HepG2 (cell line): ENCODE measurements around the gene MSI2.

Experiments used
- FOXA1 ChIP-seq, 2 experiments: fragments of 450-650 bp in 1 of 2; sonication (generic) in 1 of 2; formaldehyde crosslinking in 1 of 2; IDR thresholded peaks; 2 replicates each; pipeline versions ENCODE4 v1.4.0 to v1.6.1; 2016 to 2020; ENCODE audit warnings: missing genetic modification reagents in 1 of 2
- GTF2F1 ChIP-seq: fragments of 150-350 bp; IDR thresholded peaks from 2 replicates; pipeline ENCODE4 v1.6.1; 2014; ENCODE audit warnings: low read length
- MXD1 ChIP-seq: sonication (generic); formaldehyde crosslinking; IDR thresholded peaks from 2 replicates; pipeline ENCODE4 v1.4.0; 2020; ENCODE audit warnings: mild to moderate bottlenecking, missing genetic modification reagents
- REL ChIP-seq: sonication (generic); formaldehyde crosslinking; conservative IDR thresholded peaks from 2 replicates; pipeline ENCODE4 v1.8.0; 2022; ENCODE audit warnings: mild to moderate bottlenecking, missing genetic modification reagents, moderate library complexity
- TF ChIP-seq, protein P1 (sequence below): sonication (generic); formaldehyde crosslinking; IDR thresholded peaks from 2 replicates; pipeline ENCODE4 v1.4.0; 2020; ENCODE audit warnings: missing genetic modification reagents
- TF ChIP-seq, protein P2 (sequence below): sonication (generic); formaldehyde crosslinking; IDR thresholded peaks from 2 replicates; pipeline ENCODE4 v1.5.0; 2020; ENCODE audit warnings: mild to moderate bottlenecking, missing genetic modification reagents, moderate library complexity
- TF ChIP-seq, protein P3 (sequence below): sonication (generic); formaldehyde crosslinking; conservative IDR thresholded peaks from 2 replicates; pipeline ENCODE4 v1.4.0; 2020; ENCODE audit warnings: missing genetic modification reagents

DNA sequence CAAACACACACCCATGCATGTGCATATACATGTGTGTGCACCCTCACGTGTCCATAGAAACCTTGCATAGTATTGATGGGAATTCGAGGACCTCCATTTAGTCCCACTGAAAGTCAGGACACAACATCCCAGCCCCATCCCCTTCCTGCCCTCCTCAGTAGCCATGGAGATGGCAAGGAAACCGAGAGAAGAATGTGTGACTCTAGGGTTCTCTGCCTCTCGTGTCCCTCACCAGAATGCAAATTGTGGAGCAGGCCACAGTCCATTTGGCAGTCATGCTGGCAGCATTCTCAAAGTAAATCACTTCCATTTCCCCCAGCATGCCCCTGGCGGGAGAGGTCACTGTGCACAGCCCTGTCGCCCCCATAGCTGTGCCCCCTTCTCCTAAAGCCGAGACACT, 141.1 kb downstream of the MSI2 start:
- TF ChIP-seq, protein P1, sequence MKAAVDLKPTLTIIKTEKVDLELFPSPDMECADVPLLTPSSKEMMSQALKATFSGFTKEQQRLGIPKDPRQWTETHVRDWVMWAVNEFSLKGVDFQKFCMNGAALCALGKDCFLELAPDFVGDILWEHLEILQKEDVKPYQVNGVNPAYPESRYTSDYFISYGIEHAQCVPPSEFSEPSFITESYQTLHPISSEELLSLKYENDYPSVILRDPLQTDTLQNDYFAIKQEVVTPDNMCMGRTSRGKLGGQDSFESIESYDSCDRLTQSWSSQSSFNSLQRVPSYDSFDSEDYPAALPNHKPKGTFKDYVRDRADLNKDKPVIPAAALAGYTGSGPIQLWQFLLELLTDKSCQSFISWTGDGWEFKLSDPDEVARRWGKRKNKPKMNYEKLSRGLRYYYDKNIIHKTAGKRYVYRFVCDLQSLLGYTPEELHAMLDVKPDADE (CRISPR knock-in tag): no peak
- TF ChIP-seq GTF2F1 (no peak), REL (CRISPR knock-in tag) (no peak), MXD1 (CRISPR knock-in tag) (no peak), FOXA1 (IDR thresholded peaks at IDR 0.05) (no peak), FOXA1 (CRISPR knock-in tag; IDR thresholded peaks at IDR 0.05) (no peak)
- TF ChIP-seq, protein P2, sequence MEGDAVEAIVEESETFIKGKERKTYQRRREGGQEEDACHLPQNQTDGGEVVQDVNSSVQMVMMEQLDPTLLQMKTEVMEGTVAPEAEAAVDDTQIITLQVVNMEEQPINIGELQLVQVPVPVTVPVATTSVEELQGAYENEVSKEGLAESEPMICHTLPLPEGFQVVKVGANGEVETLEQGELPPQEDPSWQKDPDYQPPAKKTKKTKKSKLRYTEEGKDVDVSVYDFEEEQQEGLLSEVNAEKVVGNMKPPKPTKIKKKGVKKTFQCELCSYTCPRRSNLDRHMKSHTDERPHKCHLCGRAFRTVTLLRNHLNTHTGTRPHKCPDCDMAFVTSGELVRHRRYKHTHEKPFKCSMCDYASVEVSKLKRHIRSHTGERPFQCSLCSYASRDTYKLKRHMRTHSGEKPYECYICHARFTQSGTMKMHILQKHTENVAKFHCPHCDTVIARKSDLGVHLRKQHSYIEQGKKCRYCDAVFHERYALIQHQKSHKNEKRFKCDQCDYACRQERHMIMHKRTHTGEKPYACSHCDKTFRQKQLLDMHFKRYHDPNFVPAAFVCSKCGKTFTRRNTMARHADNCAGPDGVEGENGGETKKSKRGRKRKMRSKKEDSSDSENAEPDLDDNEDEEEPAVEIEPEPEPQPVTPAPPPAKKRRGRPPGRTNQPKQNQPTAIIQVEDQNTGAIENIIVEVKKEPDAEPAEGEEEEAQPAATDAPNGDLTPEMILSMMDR (CRISPR knock-in tag): no peak
- TF ChIP-seq, protein P3, sequence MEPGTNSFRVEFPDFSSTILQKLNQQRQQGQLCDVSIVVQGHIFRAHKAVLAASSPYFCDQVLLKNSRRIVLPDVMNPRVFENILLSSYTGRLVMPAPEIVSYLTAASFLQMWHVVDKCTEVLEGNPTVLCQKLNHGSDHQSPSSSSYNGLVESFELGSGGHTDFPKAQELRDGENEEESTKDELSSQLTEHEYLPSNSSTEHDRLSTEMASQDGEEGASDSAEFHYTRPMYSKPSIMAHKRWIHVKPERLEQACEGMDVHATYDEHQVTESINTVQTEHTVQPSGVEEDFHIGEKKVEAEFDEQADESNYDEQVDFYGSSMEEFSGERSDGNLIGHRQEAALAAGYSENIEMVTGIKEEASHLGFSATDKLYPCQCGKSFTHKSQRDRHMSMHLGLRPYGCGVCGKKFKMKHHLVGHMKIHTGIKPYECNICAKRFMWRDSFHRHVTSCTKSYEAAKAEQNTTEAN: no peak
